Endothelial cell (in vitro differentiated cells): ENCODE results near the gene KRT10. TPM values are rescaled to one million over a fixed set of nuclear protein-coding genes. Genes with fewer than 3 reads are reported as not detected.

Experiments
- DNase-seq: peaks from one replicate; pipeline ENCODE4 v3.0.0; 2021; ENCODE audit warnings: low spot score
- H3K27ac Mint-ChIP-seq: one replicate; pipeline ENCODE4 v1.8.0; 2021; ENCODE audit warnings: mixed read lengths, inconsistent platforms; ENCODE audit not compliant: unreplicated experiment
- H3K27me3 Mint-ChIP-seq: one replicate; pipeline ENCODE4 v1.8.0; 2021; ENCODE audit warnings: mild to moderate bottlenecking, moderate library complexity, mixed read lengths, inconsistent platforms; ENCODE audit not compliant: unreplicated experiment
- H3K36me3 Mint-ChIP-seq: one replicate; pipeline ENCODE4 v1.8.0; 2021; ENCODE audit warnings: mild to moderate bottlenecking, low read depth, mixed read lengths, inconsistent platforms; ENCODE audit not compliant: unreplicated experiment
- H3K4me1 Mint-ChIP-seq: one replicate; pipeline ENCODE4 v1.8.0; 2021; ENCODE audit warnings: mild to moderate bottlenecking, mixed read lengths, inconsistent platforms; ENCODE audit not compliant: unreplicated experiment
- H3K4me3 Mint-ChIP-seq: one replicate; pipeline ENCODE4 v1.8.0; 2021; ENCODE audit warnings: mild to moderate bottlenecking, mixed read lengths, inconsistent platforms; ENCODE audit not compliant: unreplicated experiment
- H3K9me3 Mint-ChIP-seq: one replicate; pipeline ENCODE4 v1.8.0; 2021; ENCODE audit warnings: mixed read lengths, inconsistent platforms; ENCODE audit not compliant: unreplicated experiment
- total RNA-seq: library from RNA; stranded (reverse); fragmentation: NEBNext Ultra II Directional; extraction: Animal tissue kit (Norgen Biotek cat#: 25700); gene quantifications from one replicate; pipeline ENCODE4 v1.2.1, GENCODE V29; 2021; ENCODE audit not compliant: unreplicated experiment
- TF ChIP-seq, protein P1 (sequence below): fragments of 200-600 bp; sonication (generic); IDR thresholded peaks from one replicate; pipeline ENCODE4 v1.5.0; 2021; ENCODE audit warnings: antibody characterized with exemption; ENCODE audit not compliant: unreplicated experiment

Gene KRT10
- total RNA-seq, 1 donor from 2014 or later: 28.2 TPM

DNA sequence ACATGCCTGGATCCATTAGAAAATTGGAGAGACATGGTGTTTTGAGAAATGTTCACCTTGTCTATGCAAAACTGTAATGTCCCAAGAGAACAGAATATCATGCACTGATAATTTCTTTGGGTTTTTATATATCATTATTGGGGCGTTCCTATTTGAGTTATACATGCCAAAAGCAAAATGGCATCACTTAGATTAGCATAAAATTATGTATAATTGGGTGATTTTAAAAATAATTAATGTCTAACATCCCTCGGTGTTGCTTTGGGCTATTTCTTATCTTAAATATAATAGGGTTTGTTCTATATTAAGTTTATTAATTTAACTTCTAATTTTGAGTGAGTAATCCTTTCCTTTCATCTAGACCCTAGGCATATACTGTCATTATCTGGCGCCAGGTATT lies 22.6 kb downstream of the KRT10 start, which contains the start of gene KRT28:
KRT28 (minus strand) TSS at position 101 of the 400 bp plus-strand sequence; CDS start at position 35, 66 bp downstream.
- Mint-ChIP-seq H3K4me1 (peaks cover 4% of the 10 kb centered on the region), H3K27ac (no peak within 1 kb of the TSS)

DNA sequence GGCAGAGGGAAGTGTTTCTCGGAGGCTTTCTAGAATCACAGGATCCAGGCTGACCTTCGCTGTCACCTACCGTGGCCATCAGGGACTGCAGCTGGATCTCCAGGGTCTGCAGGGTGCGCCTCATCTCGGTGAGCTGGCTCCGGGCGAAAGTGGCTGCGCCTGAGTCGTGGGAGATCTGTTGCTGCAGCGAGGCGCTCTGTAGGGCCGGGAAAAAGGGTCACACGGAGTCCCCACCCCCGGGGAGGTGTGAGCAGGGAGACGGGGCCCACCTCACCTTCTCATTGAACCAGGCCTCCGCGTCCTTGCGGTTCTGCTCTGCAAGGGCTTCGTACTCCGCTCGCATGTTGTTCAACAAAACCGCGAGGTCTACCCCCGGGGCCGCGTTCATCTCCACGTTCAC lies 25.6 kb downstream of the KRT10 start:
- Mint-ChIP-seq H3K9me3 (no peaks in the 10 kb centered on the region), H3K4me3 (no peak overlapping the region), H3K27ac (no peak overlapping the region), H3K36me3 (no peaks in the 10 kb centered on the region), H3K27me3 (no peaks in the 10 kb centered on the region), H3K4me1 (peaks cover 4% of the 10 kb centered on the region)
- no peak for DNase-seq
- TF ChIP-seq, protein P1, sequence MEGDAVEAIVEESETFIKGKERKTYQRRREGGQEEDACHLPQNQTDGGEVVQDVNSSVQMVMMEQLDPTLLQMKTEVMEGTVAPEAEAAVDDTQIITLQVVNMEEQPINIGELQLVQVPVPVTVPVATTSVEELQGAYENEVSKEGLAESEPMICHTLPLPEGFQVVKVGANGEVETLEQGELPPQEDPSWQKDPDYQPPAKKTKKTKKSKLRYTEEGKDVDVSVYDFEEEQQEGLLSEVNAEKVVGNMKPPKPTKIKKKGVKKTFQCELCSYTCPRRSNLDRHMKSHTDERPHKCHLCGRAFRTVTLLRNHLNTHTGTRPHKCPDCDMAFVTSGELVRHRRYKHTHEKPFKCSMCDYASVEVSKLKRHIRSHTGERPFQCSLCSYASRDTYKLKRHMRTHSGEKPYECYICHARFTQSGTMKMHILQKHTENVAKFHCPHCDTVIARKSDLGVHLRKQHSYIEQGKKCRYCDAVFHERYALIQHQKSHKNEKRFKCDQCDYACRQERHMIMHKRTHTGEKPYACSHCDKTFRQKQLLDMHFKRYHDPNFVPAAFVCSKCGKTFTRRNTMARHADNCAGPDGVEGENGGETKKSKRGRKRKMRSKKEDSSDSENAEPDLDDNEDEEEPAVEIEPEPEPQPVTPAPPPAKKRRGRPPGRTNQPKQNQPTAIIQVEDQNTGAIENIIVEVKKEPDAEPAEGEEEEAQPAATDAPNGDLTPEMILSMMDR: no peak

More for the DNA sequence above, 22.6 kb downstream of the KRT10 start, which contains the start of gene KRT28:
- DNase-seq: no peak
- H3K27me3 Mint-ChIP-seq: no peaks in the 10 kb centered on the region
- H3K36me3 Mint-ChIP-seq: no peaks in the 10 kb centered on the region
- no peak within 1 kb of the TSS for H3K4me3 Mint-ChIP-seq
- H3K9me3 Mint-ChIP-seq: no peaks in the 10 kb centered on the region
- TF ChIP-seq, protein P1: no peak

DNA sequence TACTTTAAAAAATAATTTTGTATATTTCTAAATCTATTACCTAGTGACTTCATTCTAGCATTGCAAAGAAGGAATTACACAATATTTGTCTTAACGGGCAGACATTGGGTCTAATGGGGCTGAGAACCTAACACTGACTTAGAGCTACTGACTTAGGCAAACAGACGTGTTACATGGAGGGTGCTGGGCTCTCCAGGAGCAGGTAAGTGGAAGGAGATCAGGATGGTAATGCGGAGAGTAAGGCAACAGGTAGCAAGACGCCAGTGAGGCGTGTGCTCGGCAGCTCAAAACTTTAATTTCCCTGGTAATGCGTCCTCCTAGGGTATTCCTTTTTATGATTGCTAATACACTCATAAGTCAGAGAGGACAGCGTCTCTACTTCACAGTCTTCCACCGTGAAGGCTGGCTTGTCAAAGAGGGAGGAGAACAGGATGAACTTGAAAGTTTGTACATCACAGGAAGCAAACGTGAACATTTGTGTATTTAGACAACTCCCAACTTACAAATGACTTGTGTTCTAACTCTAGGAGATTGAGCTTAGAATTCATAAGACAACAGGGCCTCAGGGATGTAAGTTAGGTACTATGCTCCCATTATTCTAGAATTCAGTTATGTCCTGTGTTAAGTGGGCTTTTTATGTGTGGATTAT lies 27.3 kb downstream of the KRT10 start:
- Mint-ChIP-seq H3K4me3 (no peak overlapping the region), H3K4me1 (peaks cover 12% of the 10 kb centered on the region)
- TF ChIP-seq, protein P1: no peak

DNA sequence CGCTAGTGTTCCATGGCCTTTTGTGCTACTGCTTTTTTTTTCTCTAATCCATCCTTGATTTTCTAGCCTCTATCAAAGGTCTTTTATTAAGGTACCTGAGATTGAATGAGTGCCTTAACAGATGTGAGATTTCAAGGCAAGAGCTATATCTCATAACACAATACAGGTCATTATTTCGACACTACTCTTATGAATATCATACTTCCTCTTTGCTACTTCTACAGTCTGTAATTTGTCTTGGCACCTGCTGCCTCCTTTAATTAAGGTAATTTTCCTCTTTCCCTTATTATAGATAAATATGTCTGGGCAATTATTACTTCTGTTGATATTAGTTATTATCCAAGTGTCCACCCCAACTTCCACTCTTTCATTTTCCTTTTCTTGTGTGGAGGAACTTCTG lies 27.9 kb downstream of the KRT10 start:
- Mint-ChIP-seq H3K27ac (no peak overlapping the region), H3K27me3 (no peaks in the 10 kb centered on the region), H3K4me1 (peaks cover 15% of the 10 kb centered on the region), H3K9me3 (no peaks in the 10 kb centered on the region), H3K4me3 (no peak overlapping the region), H3K36me3 (no peaks in the 10 kb centered on the region)
- TF ChIP-seq, protein P1: no peak
- no peak for DNase-seq

More for the DNA sequence above, 27.3 kb downstream of the KRT10 start:
- no peak for DNase-seq
- Mint-ChIP-seq H3K27me3 (no peaks in the 10 kb centered on the region), H3K9me3 (no peaks in the 10 kb centered on the region), H3K27ac (no peak overlapping the region), H3K36me3 (no peaks in the 10 kb centered on the region)

DNA sequence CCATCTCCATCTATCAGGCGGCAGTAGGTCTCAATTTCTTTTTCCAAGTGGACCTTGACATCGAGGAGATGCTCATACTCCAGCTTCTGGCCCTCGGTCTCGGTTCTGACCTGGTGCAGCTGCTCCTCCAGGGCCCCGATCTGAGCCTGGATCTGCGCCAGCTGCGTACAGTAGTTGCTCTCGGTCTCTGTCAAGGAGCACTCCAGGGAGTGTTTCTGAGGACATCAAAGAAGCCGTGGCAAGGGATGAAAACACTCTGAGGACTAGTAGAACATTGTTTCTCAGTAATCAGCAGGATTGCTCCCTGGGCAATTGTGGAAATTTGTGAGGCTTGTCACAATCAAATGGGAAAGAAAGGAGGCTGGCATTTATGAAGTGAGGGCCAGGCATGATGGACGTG lies 28.6 kb downstream of the KRT10 start:
- no peaks in the 10 kb centered on the region for H3K36me3 Mint-ChIP-seq
- no peaks in the 10 kb centered on the region for H3K9me3 Mint-ChIP-seq
- no peak overlapping the region for H3K27ac Mint-ChIP-seq
- no peak overlapping the region for H3K4me3 Mint-ChIP-seq
- TF ChIP-seq, protein P1: no peak
- H3K27me3 Mint-ChIP-seq: no peaks in the 10 kb centered on the region
- peaks cover 22% of the 10 kb centered on the region for H3K4me1 Mint-ChIP-seq
- no peak for DNase-seq
